GM18520 (cell line): ENCODE data around the gene LSS.
"Not testable (repeated sequence)": the region's sequence is repeated elsewhere in the genome, so short reads cannot be mapped to it uniquely, and the experiment has no call there.

Experiments
- ATAC-seq: cut with Tn5 transposase; IDR thresholded peaks from one replicate; pipeline ENCODE4 v1.9.1; 2021; ENCODE audit not compliant: unreplicated experiment

LSS gene

DNA sequence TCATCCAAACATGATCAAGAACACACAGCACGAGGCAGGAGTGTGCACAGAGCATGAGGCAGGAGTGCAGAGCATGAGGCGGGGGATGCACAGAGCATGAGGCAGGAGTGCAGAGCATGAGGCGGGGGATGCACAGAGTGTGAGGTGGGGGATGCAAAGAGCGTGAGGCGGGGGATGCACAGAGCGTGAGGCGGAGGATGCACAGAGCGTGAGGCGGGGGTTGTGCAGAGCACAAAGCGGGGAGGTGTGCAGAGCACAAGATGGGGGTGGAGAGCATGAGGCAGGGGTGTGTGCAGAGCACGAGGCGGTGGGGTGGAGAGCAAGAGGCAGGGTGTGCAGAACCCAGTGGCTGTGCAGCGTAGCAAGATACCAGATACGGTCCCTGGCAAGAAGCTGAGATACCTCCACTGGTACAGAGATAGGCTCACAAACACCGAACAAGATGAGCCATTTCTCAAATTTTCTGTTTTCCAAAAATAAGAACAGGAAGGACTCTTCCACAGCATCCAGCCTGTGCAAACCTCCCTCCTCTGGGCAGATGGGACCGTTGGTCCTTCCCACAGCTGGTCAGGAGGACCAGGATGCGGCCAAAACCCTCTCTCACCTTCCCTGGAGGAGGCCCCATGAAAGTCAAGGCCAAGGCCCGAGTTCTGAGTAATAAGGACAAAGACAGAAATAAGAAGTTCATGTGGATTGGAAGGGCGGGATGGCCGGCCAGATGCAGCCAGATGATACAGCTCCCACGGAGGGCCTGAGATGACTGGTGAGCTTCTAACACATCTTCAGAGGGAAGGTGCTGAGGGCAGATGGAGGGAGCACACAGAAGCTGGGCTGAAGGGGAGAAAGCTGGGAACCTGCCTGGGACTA lies 56.3 kb downstream of the LSS start:
- no peak for ATAC-seq

GRCh38 chr21:46171585-46171984 lies 57.0 kb downstream of the LSS start:
- ATAC-seq = no peak

DNA sequence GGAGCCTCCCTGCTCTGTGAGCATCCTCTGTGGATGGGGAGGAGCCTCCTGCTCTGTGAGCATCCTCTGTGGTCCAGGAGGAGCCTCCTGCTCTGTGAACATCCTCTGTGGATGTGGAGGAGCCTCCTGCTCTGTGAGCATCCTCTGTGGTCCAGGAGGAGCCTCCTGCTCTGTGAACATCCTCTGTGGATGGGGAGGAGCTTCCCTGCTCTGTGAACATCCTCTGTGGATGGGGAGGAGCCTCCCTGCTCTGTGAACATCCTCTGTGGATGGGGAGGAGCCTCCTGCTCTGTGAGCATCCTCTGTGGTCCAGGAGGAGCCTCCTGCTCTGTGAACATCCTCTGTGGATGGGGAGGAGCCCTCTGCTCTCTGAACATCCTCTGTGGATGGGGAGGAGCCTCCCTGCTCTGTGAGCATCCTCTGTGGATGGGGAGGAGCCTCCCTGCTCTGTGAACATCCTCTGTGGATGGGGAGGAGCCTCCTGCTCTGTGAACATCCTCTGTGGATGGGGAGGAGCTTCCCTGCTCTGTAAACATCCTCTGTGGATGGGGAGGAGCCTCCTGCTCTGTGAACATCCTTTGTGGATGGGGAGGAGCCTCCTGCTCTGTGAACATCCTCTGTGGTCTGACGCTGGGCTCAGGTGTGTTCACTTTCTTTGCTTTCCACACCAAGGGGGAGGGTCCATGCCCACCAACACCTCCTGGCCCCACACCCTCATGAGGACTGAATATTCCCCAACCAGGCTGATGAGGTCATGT lies 58.0 kb downstream of the LSS start:
- not testable (repeated sequence) for ATAC-seq

- no peak for ATAC-seq
These were observed 59.8 kb downstream of the LSS start for GRCh38 chr21:46168659-46169386.

- no peak for ATAC-seq
These were observed 60.3 kb downstream of the LSS start for GRCh38 chr21:46168238-46168637.

GRCh38 chr21:46165098-46165497 lies 63.5 kb downstream of the LSS start:
- ATAC-seq = no peak

- no peak for ATAC-seq
These were observed 65.2 kb downstream of the LSS start for GRCh38 chr21:46163380-46163779.

- no peak for ATAC-seq
These were observed 66.7 kb downstream of the LSS start for GRCh38 chr21:46161633-46162592.

DNA sequence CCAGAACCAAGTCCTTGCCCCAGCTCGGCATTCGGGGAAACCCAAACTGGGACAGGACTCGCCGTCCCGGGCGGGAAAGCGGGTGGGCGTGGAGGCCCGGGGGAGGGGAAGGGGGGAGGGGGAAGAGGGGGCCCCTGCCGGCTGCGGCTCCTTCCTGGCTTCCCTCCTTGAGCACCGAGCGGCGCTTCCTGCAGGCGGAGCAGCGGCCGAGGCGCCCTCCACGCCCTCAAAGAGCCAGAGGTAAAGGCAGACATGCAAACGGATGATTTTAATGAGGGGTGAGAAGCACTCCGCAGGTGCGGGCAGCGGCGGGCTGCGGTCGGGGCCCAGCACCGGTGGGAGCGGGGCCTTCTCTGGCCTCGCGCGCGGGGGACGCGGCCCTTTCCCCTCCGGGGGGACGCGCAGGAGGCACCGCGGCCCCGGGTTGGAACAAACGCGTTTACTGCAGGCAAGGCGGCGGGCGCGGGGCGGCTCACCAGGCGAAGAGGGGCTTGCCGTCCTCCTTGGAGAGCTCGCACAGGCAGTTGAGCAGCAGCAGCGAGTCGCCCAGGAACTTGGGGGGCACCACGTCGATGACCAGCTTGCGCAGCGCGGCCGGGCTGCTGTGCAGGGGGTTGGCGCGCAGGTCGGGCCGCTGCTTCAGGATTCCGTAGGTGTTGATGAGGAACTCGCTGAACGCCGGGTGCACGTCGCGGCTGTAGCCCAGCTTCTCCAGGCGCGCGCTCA lies 67.5 kb downstream of the LSS start:
- no peak for ATAC-seq

DNA sequence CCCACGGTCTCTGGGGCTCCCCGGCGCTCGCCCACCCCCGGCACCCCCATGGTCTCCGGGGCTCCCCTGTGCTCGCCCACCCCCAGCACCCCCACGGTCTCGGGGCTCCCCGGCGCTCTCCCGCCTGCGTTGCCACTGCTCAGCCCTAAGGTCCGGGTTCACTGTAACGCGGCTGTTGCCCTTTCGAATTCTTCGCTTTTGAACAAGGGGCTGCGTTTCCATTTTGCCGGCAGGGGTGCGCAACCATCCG lies 68.0 kb downstream of the LSS start:
- no peak for ATAC-seq

DNA sequence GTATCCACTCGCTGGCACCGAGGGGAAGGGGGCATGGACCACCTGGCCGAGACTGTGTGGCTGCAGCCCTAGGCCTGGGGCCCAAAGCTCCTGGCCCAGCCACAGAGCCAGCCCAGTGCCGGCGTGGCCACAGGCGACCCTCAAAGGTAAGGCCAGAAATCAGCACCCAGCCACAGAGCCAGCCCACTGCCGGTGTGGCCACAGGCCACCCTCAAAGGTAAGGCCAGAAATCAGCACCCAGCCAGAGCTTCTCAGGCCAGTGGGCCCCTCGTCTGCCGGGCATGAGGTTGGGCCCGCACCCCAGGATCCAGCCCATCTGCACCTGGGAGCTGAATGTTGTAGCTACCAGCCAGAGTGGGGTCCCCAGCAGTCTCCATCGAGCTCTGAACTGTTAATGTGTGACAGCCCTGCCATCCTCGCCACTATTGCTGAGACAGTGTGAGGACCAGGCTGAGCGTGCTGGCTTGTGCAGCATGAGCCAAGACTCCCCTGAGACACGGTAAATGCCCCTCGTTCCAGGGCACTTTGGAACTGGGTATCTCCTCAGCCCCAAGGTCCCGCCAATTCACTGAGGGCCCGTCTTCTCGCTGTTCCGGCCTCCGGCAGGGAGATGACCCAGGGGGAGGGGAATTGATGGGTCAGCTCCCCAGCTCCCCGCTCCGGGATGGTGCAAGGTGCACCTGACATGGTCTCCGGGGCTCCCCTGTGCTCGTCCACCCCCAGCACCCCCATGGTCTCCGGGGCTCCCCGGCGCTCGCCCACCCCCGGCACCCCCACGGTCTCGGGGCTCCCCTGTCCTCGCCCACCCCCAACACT lies 68.5 kb downstream of the LSS start:
- ATAC-seq = no peak

GRCh38 chr21:46159390-46159789 lies 69.2 kb downstream of the LSS start:
- no peak for ATAC-seq

- no peak for ATAC-seq
These were observed 69.8 kb downstream of the LSS start for GRCh38 chr21:46158666-46159300.

- ATAC-seq = no peak
These were observed 70.6 kb downstream of the LSS start for GRCh38 chr21:46157987-46158451.

DNA sequence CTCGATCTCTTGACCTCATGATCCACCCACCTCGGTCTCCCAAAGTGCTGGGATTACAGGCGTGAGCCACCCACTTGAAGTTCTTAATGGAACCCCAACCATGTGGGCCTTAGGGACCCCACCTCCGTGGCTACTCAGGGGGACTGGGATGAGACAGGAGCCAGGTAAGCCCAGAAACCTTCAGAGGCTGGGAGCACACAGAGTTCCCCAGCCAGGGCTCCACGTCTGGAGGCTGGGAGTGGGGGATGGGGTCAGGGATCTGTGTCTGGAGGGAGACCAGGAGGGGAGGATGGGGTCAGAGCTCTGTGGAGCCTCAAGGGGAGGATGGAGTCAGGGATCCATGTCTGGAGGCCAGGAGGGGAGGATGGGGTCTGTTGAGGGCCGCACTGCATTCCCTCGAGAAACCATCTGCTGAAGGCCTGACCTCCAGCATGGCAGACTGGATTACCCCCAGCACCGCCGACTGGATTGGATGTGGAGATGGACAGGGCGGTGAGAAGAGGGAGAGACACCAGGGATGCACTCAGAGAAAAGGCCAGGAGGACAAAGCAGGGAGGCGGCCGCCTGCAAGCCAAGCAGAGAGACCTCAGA lies 71.1 kb downstream of the LSS start:
- no peak for ATAC-seq

- ATAC-seq = no peak
These were observed 71.9 kb downstream of the LSS start for GRCh38 chr21:46156678-46157077.

DNA sequence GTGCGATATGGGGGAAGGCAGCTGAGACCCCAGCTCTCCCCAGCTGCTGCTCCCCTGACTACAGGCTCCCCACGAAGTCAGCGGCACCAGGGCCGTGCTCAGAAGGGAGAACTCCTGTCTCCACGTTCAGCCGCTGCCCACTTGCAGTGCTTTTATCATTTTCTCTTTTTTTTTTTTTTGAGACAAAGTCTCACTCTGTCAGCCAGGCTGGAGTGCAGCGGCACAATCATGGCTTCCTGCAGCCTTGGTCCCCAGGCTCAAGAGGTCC lies 72.3 kb downstream of the LSS start:
- ATAC-seq = no peak

GRCh38 chr21:46155514-46156377 lies 72.8 kb downstream of the LSS start, which contains the start of gene FTCD:
TSS of gene FTCD (minus strand) at chr21:46155579. CDS start at chr21:46155523, 56 bp downstream.
- ATAC-seq = no peak
